HCT116 (cell line): ENCODE data around the gene HSD17B12. TPM values are rescaled to one million over a fixed set of nuclear protein-coding genes. Genes with fewer than 3 reads are reported as not detected.

Experiments used
- ATAC-seq: fragments of 200-7000 bp; cut with Tn5 transposase; 2 replicates; pipeline ENCODE4 v1.9.1; 2020; ENCODE audit warnings: mild to moderate bottlenecking, moderate library complexity
- BruUV-seq: library from RNA; stranded (reverse); fragments of 400-500 nt; replicated peaks from 2 replicates; lab custom pipeline; 2021; lab: Mats Ljungman, UMichigan
- CTCF ChIA-PET: fragments of 300-600 bp; sonication (Branson Sonifier 250); formaldehyde crosslinking; loops from one replicate; lab custom pipeline; 2021; ENCODE audit warnings: antibody characterized with exemption; lab: Charles Lee
- POLR2A ChIA-PET: fragments of 300-600, 350-600 bp; sonication (Branson Sonifier 250); formaldehyde crosslinking; loops from one replicate; lab custom pipeline; 2021; ENCODE audit warnings: antibody characterized with exemption; lab: Charles Lee
- RAD21 ChIA-PET, 2 experiments: fragments of 300-600 bp; sonication (Branson Sonifier 250); formaldehyde crosslinking; loops; one replicate each; lab custom pipeline; 2023; ENCODE audit warnings: low total read pairs in 2 of 2; ENCODE audit not compliant: uncharacterized antibody in 2 of 2, unreplicated experiment in 2 of 2, low non-redundant PET in 1 of 2; lab: Charles Lee
- DNase-seq: peaks from one replicate; pipeline ENCODE4 v3.0.0-alpha.2; 2010; ENCODE audit warnings: low read depth, low spot score
- H2AFZ ChIP-seq: fragments of 200-600 bp; shearing (Covaris generic), sonication (generic); 2 replicates; pipeline ENCODE4 v1.6.1; 2017; ENCODE audit warnings: low read depth, mixed run types, mixed read lengths, antibody characterized with exemption, low read length; ENCODE audit not compliant: poor library complexity, severe bottlenecking
- H3K27ac ChIP-seq: 2 replicates; pipeline ENCODE4 v1.5.1; 2012; ENCODE audit warnings: low read depth, low read length
- H3K27me3 ChIP-seq: fragments of 200-600 bp; sonication (generic); 2 replicates; pipeline ENCODE4 v1.6.1; 2016; ENCODE audit warnings: mixed run types, low read length, mixed read lengths; ENCODE audit not compliant: insufficient read depth
- H3K36me3 ChIP-seq, 2 experiments: fragments of 200-500 bp in 1 of 2; fragments of 200-600 bp in 1 of 2; sonication (Bioruptor generic) in 1 of 2; sonication (generic) in 1 of 2; 2 replicates each; pipeline versions ENCODE4 v1.5.1 to v1.6.1; 2014 to 2016; ENCODE audit warnings: low read length in 2 of 2, inconsistent platforms in 1 of 2, mixed read lengths in 1 of 2, mixed run types in 1 of 2; ENCODE audit not compliant: insufficient read depth in 2 of 2, control insufficient read depth in 1 of 2
- H3K4me1 ChIP-seq, 2 experiments: fragments of 200-600 bp in 1 of 2; sonication (generic) in 1 of 2; 2 replicates each; pipeline versions ENCODE4 v1.5.1 to v1.6.1; 2012 to 2017; ENCODE audit warnings: low read length in 2 of 2, inconsistent platforms in 1 of 2, mild to moderate bottlenecking in 1 of 2, mixed read lengths in 1 of 2, mixed run types in 1 of 2, moderate library complexity in 1 of 2; ENCODE audit not compliant: insufficient read depth in 2 of 2, control insufficient read depth in 1 of 2
- H3K4me2 ChIP-seq: fragments of 200-600 bp; sonication (generic); 2 replicates; pipeline ENCODE4 v1.6.1; 2017; ENCODE audit warnings: mixed run types, low read length, mixed read lengths
- H3K4me3 ChIP-seq, 2 experiments: fragments of 200-600 bp in 1 of 2; sonication (generic) in 1 of 2; replicated peaks in 1 of 2; 2 replicates each; pipeline ENCODE4 v1.5.1; 2011 to 2016; ENCODE audit warnings: low read length in 2 of 2, control low read depth in 1 of 2, low read depth in 1 of 2, mild to moderate bottlenecking in 1 of 2, mixed read lengths in 1 of 2, mixed run types in 1 of 2
- H3K79me2 ChIP-seq: fragments of 200-600 bp; sonication (generic); 2 replicates; pipeline ENCODE4 v1.6.1; 2017; ENCODE audit warnings: mild to moderate bottlenecking, mixed run types, low read length, moderate library complexity, mixed read lengths; ENCODE audit not compliant: insufficient read depth
- H3K9ac ChIP-seq: fragments of 200-600 bp; sonication (generic); 2 replicates; pipeline ENCODE4 v1.6.1; 2016; ENCODE audit warnings: low read length, mixed read lengths
- H3K9me2 ChIP-seq: fragments of 200-600 bp; sonication (generic), shearing (Covaris generic); 2 replicates; pipeline ENCODE4 v1.6.1; 2017; ENCODE audit warnings: mixed run types, mild to moderate bottlenecking, moderate library complexity; ENCODE audit not compliant: insufficient read depth
- H3K9me3 ChIP-seq, 2 experiments: fragments of 200-500 bp in 1 of 2; fragments of 200-600 bp in 1 of 2; sonication (Bioruptor generic) in 1 of 2; sonication (generic) in 1 of 2; 2 replicates each; pipeline ENCODE4 v1.6.1; 2014 to 2017; ENCODE audit warnings: low read length in 2 of 2, mixed read lengths in 2 of 2, inconsistent platforms in 1 of 2, low read depth in 1 of 2, mild to moderate bottlenecking in 1 of 2, mixed run types in 1 of 2, moderate library complexity in 1 of 2; ENCODE audit not compliant: control insufficient read depth in 1 of 2, insufficient read depth in 1 of 2
- H4K20me1 ChIP-seq: fragments of 200-600 bp; sonication (generic), shearing (Covaris generic); 2 replicates; pipeline ENCODE4 v1.6.1; 2017; ENCODE audit warnings: mixed run types, mild to moderate bottlenecking, moderate library complexity; ENCODE audit not compliant: insufficient read depth
- CBX3 ChIP-seq: IDR thresholded peaks from 2 replicates; pipeline ENCODE4 v1.6.1; 2012; ENCODE audit warnings: low read depth
- CEBPB ChIP-seq: IDR thresholded peaks from 2 replicates; pipeline ENCODE4 v1.6.1; 2012; ENCODE audit warnings: low read depth
- EGR1 ChIP-seq: IDR thresholded peaks from 2 replicates; pipeline ENCODE4 v1.6.1; 2012; ENCODE audit warnings: low read depth
- ELF1 ChIP-seq: IDR thresholded peaks from 2 replicates; pipeline ENCODE4 v1.6.1; 2012; ENCODE audit warnings: low read depth, borderline replicate concordance
- EZH2 ChIP-seq: fragments of 200-600 bp; sonication (generic); IDR thresholded peaks from 2 replicates; pipeline ENCODE4 v1.6.1; 2017; ENCODE audit warnings: antibody characterized with exemption, mixed run types
- EZH2phosphoT487 ChIP-seq: fragments of 200-600 bp; IDR thresholded peaks from 2 replicates; pipeline ENCODE4 v1.6.1; 2018; ENCODE audit warnings: antibody characterized with exemption, borderline replicate concordance
- JUND ChIP-seq: IDR thresholded peaks from 2 replicates; pipeline ENCODE4 v1.6.1; 2012
- POLR2AphosphoS5 ChIP-seq: IDR thresholded peaks from 2 replicates; pipeline ENCODE4 v1.6.1; 2011; ENCODE audit warnings: mild to moderate bottlenecking, low read depth, low read length, moderate library complexity
- RAD21 ChIP-seq: IDR thresholded peaks from 2 replicates; pipeline ENCODE4 v1.6.1; 2012; ENCODE audit warnings: low read depth, mild to moderate bottlenecking
- TCF7L2 ChIP-seq: IDR thresholded peaks from 2 replicates; pipeline ENCODE4 v1.7.0; 2011; ENCODE audit warnings: borderline replicate concordance, inconsistent platforms; ENCODE audit not compliant: insufficient read depth, insufficient read length; ENCODE audit errors: extremely low read depth
- YY1 ChIP-seq: IDR thresholded peaks from 2 replicates; pipeline ENCODE4 v1.6.1; 2011; ENCODE audit warnings: low read length, low read depth, moderate library complexity, mild to moderate bottlenecking; ENCODE audit not compliant: insufficient replicate concordance; ENCODE audit errors: extremely low read depth
- ZNF274 ChIP-seq: fragments of 200-500 bp; sonication (Bioruptor generic); IDR thresholded peaks from 2 replicates; pipeline ENCODE4 v1.6.1; 2014; ENCODE audit warnings: mild to moderate bottlenecking, low read depth, low read length, inconsistent platforms
- intact Hi-C: fragments of 100-400 bp; cut with micrococcal nuclease; formaldehyde crosslinking; loops from 2 replicates; pipeline ENCODE4 v1.10.0; 2022
- total RNA-seq: library from RNA; stranded (reverse); gene quantifications from one replicate; pipeline ENCODE4 v1.2.1, GENCODE V29; 2021; ENCODE audit not compliant: unreplicated experiment
- TF ChIP-seq, protein P1 (sequence below): IDR thresholded peaks from 2 replicates; pipeline ENCODE4 v1.6.1; 2012

Gene HSD17B12
- total RNA-seq, 1 experiment from 2014 or later: 83.7 TPM

GRCh38 chr11:43680521-43681400 lies at the start of gene HSD17B12 (continued):
- no peak for TF ChIP-seq TCF7L2
- TF ChIP-seq POLR2AphosphoS5: peak; percentile 94
- TF ChIP-seq, protein P1, sequence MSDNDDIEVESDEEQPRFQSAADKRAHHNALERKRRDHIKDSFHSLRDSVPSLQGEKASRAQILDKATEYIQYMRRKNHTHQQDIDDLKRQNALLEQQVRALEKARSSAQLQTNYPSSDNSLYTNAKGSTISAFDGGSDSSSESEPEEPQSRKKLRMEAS: no peak
- no peak for TF ChIP-seq EZH2phosphoT487
- TF ChIP-seq ZNF274: no peak
- no peak for TF ChIP-seq RAD21

GRCh38 chr11:43631732-43632131 lies 48.8 kb upstream of the HSD17B12 start:
- no peak for ATAC-seq
- Histone ChIP-seq H3K4me1 (no peaks in the 10 kb centered on the region), H3K79me2 (no peaks in the 10 kb centered on the region), H3K9ac (no peak overlapping the region), H3K27ac (no peak overlapping the region), H3K36me3 (no peaks in the 10 kb centered on the region), H4K20me1 (no peaks in the 10 kb centered on the region), H3K4me2 (no peak overlapping the region), H3K9me3 (no peaks in the 10 kb centered on the region), H3K4me3 (no peak overlapping the region), H3K27me3 (peaks cover 70% of the 10 kb centered on the region), H3K9me2 (no peaks in the 10 kb centered on the region; the same call in 1 of the 2 replicates), H2AFZ (no peak overlapping the region)
- ChIA-PET POLR2A (no interaction called here), RAD21 (no interaction called here), CTCF (no interaction called here)
- intact Hi-C loops: no loop called here
- no peak for DNase-seq
- TF ChIP-seq CEBPB (no peak), ZNF274 (no peak), JUND (no peak), EZH2 (no peak), RAD21 (no peak), POLR2AphosphoS5 (no peak), YY1 (no peak), TCF7L2 (no peak), CBX3 (no peak), ELF1 (no peak), EGR1 (no peak)
- no TSS peak for BruUV-seq
